HG02623 (cell line): ENCODE measurements around the gene CTSC.

Source experiments
- ATAC-seq: cut with Tn5 transposase; IDR thresholded peaks from one replicate; pipeline ENCODE4 v1.9.1; 2021; ENCODE audit warnings: moderate library complexity; ENCODE audit not compliant: unreplicated experiment

CTSC gene

DNA sequence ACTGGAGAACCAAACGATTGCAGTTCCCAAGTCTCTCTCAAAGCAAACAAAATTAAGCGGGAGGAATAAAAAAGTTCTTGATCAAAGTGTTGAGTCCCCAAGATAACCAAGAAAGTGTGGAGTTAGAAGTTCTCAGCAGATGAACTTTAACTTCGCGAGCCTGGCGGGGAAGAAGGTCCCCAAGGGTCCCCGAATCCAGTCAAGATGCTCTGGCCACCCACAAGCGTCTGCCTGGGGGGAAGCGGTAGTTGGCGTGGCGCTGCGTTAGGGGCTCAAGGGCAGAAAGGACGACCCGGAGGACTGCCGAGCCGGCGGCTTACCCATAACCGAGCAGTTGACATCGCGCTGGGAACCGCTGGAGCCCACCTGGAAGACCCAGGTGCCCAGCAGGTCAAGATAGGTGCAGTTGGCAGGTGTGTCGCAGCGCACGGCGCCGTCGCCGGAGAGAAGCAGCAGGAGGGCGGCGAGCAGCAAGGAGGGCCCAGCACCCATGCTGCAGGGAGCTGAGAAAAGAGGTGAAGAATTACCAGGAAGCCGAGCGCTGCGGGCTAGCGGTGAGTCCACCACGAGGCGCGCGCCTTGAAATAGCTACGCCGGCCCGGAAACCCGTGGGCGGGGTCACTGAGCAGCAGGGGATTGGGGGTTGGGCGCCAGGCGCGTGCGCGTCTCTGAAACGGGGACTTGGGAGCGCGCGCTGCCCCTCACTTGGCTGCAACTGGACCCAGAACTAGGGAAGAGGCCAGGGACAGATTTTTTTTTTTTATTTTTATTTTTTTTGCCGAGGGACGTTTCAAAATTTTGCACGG, at the start of gene CTSC:
Gene CTSC, minus strand, starts transcription at position 556 of the 806 bp plus-strand sequence. Its CDS starts 64 bp downstream, at position 492.
- ATAC-seq: peak; percentile 90

DNA sequence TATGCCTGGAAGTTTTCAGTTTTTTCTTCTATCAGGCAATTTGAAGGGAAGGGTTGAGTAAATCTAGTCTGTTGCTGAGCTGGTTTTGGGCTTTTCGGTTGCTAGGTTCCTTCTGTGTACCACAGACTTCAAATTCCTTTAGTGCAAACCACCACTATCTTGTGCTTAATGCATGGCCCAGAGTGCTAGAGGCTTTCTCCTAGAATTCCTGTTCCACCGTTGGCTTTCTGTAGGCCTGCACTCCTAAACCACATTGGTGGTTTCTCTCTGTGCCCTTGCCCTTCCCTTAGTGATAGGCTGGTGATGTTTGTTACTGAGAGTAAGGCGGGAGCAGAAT, 47.1 kb upstream of the CTSC start:
- no peak for ATAC-seq

DNA sequence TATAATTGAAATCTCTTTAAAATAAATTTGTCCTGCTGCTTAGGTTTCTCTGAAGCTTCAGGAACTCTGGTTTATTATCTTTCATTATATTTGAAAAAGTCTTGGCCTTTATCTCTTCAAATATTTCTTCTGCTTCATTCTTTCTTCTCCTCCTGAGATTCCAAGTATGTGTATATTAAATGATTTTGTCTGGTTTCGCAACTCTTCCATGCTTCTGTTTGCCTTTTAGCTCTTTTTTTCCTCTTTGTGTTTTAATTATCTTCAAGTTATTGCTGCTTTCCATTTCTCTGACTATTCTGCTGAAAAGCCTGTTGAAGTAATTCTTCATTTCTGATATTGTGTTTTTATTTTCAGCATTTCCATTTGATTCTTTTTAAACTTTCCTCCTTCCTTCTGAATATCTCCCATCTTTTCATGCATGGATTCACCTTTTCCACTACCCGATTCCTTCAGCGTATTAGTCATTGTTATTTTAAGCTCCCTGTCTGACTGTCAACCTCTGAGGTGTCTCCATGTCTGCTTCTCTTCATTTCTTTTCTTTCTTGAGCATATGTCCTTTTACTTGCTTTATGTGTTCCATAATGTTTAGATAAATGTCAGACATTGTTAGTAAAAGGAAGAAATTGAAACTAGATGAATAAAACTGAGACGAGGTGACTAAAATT, 46.6 kb upstream of the CTSC start:
- no peak for ATAC-seq

DNA sequence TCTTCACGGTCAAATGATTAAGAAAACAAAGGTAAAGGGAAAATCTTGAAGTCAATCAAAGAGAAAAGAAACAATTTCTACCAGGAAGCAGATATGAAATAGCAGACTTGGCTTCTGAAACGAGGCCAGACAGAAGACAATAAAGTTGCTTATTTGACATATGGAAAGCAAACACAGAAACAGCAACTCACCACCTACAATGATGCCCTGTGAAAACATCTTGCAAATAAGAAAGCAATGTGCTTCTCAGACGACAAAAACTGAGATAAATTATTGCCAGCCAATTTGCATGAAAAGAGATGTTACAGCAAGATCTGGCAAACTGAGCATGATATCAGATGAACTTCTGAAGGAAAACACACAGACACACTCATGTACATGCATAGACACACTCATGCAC, 45.9 kb upstream of the CTSC start:
- ATAC-seq: no peak

DNA sequence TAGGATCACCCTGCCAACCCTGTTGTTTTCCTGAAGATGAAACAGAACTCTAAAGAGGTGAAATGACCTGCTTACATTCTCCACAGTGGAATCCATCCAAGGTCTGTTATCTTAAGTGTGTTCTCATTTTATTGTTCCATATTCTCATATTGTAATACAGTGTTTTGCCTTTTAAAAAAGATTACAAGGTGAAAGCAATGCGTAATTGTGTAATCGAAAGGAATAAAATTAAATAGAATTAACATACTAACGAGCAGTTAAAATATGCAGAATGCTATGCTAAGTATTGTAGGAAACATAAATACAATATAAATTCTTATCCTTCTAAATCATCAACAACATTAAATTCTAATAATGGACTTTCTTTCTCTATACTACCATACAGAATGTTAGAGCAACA, 41.6 kb upstream of the CTSC start:
- ATAC-seq: no peak

DNA sequence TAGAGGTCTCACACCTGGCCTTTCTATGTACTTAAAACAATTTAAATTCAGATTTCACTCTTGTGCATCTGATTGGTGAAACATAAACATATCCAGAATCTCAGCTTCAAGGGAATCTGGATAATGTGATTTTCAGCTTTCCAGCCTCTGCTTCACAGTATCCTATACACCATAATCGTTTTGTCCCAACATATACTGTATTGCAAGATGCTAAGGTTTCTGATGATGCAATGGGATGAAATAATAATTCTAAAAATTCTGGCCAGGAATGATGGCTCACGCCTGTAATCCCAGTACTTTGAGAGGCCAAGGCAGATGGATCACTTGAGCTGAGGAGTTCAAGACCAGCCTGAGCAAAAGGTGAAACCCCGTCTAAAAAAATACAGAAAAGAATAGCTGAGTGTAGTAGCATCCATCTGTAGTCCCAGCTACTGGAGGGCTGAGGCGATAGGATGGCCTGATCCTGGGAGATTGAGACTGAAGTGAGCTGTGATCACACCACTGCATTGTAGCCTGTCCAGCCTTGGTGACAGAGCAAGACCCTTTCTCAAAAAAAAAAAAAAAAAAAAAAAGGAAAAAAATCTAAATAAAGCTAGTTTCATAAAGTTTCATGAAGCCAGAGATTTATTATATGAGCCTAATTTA, 41.0 kb upstream of the CTSC start:
- no peak for ATAC-seq

DNA sequence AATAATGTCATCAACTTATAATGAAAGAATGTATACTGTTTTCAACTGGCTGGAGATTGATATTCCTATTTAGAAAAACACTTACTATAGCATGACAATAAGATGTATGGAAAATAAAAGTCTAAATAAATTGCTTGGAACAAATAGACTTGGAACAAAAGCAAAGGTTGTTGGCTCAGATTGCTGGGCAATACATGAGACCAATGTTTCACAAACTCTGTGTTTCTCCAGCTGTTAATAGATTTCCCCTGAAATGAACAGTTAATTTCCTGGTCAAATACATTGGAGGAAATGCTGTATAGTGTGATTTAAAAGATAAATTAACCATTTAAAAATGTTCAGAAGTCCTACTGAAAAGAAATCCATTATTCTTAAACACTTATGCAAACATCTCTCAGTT, 40.1 kb upstream of the CTSC start:
- ATAC-seq: no peak

DNA sequence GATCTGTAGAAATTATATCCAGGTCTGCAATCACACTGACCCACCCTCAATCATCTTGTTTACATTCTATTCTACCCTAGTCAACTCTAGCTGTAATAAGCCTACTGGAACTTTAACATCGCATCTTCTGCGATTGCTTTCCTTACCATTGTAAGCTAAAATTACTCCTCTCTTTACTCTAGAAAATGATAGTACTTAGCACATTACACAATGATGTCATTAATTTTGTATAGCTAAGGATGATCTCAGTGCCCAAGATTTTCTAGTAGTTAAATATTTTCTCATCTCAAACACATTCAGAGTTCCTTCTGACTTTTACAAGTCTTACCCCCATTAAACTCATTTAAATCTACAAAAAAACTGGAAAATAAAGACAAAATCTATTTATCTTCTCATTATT, 39.6 kb upstream of the CTSC start:
- no peak for ATAC-seq

DNA sequence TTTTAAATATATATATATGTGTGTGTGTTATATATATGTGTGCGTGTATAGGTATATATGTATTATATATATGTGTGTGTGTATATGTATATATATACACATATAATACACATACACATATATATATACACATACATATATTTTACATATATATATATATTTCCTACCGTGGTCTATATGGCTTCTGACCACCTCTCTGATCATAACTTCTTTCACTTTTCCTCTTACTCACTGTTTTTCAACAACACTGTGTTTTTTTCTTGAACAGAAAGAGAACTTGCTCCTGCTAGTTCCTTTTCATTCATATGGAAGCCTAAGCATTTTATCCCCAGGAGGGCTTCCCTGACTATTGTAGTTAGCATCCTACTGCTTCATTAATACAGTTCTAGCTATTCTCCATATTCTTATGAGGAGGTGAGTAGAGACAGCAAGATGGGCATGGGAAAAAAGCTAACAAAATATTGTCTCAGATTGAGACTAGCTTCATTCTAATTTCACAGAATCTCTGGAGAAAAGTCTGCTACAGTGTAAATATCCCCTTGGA, 38.5 kb upstream of the CTSC start:
- ATAC-seq: no peak

DNA sequence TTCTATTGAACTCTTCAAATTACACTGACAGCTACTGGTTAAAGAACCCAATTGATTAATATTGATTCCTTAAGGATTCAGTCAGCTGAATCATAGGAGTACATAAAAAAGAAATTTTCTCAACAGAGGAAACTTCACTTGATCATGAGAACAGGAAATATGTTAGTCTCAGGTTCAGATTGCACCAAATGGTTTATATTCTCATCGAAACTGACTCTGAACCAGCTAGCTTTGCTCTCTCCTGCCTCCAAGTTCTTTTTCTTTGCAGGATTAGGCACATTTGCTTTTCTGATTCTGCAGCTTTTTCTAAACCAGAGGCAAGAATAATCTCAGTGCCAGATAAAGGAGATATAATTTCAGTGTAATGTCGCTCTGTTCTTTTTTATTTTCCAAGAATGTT, 33.2 kb upstream of the CTSC start:
- ATAC-seq: no peak

DNA sequence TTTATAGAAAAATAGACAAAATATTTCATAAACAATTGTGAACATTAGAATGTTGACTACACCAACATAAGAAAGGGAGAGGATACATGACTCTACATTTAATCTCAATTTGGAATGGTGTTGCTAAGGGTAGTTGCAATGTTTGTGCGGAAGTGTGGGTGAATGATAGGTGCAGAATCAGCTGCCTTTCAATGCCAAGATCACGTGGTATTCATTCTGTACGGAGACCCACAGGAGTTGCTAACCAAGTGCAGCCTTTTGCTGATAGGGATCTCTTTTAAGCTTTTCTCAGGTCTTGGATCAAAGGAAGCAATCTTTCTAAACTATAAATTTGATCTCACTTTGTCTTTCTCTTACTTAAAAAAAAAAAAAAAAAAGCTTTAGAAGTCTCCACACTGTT, 29.8 kb upstream of the CTSC start:
- ATAC-seq: no peak

DNA sequence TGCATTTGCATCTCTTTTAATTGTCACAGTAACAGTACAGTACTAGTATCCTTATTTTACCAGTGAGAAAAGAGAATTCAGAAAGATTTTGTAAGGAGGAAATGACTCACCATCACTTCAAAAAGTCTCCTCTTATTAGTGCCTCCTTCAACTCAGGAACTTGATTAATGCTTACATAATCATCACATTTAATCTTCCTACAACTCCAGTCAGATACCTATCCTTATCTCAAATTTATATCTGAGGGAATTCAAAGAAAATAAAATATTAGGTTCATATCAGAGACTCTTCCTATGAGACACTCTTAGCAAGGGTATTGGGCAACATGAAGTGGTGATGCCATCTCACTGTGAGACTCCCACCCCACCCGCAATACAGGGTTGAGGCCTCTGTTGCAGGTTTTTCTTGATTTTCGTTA, 26.1 kb upstream of the CTSC start:
- no peak for ATAC-seq

DNA sequence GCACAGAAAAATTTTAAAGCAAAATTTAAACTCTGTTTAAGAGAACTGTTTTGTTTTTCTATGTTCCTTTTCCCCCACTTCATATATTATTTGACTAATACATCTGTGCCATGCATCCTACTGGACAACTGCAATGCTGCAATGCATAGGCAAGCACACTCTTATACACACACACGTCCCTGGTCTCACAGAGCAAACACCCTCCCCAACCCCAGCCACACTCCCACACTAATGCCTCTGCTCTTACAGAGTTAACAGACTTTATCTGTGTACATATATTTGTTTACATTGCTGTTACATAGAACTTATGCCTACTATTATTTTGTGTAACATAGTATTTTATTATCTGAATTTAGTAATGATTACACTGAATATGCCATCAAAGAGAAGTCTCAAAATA, 25.5 kb upstream of the CTSC start:
- no peak for ATAC-seq

DNA sequence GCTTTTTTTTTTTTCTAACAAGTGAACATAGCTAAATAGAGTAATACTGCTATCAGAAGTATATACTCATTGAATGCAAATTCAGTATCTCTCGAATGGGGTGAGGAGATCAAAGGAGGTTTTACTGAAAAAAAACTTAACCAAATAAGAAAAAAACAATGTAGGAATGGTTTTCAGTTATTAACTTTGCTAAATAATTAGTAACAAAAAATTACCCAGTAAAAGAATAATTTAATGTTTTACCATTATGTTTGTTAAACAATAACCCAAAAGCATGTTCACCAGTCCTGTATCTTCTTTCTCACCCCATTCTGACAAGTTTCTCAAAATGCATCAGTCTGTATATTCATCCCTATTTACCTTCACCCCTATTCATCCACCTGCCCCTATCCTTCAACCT, 22.6 kb upstream of the CTSC start:
- ATAC-seq: no peak

DNA sequence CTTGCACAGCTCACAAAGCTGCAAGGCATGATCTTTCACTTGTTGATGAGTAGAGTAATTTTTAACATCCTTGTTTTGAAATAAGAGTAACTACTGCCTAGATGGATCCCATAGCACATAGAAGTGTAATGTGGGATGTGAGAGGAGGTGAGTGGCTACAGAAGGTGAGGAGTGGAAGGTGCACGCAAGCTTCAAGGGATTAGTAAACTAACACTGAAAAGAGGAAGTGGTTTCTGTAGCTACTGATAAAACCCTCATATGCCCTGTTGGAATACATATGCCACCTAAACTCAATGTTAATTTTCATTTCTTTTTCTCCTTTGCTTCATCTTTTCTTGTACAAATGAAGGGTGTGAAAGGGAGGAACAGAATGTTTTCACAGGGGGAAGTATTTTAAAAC, 22.0 kb upstream of the CTSC start:
- ATAC-seq: peak; percentile 69

DNA sequence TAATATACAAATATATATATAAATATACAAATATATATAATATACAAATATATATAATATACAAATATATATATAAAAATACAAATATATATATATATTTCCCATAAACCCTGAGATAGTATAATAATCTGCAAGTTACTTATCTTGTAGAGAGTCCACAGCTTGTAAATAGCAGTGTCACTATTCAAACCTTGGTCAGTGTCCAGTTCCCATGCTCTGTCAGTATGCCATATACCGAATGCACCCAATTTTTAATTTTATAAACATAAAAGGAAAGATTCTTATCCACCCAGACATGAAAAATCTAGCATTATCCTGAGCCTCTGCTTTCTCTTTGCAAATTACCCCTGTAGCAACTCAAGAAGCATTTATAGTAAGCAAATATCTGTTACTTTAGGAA, 21.6 kb upstream of the CTSC start:
- no peak for ATAC-seq

DNA sequence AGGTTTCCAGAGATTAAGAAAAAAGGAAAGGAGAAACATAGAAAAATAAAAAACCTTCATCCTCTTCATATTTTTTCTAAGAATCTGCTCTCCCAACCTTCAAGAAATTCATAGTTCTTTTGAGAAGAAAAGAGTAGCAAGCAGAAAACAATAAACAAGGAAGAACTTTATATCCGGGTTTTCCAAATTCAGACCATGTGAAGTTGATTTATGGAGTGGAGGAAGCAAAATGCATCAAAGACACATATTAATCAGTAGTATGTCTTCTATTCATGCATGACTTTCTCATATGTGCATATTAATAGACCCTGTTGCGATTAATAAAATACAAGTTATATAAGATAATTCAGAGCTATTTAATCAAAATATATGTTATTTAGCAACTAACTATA, 20.5 kb upstream of the CTSC start:
- no peak for ATAC-seq

DNA sequence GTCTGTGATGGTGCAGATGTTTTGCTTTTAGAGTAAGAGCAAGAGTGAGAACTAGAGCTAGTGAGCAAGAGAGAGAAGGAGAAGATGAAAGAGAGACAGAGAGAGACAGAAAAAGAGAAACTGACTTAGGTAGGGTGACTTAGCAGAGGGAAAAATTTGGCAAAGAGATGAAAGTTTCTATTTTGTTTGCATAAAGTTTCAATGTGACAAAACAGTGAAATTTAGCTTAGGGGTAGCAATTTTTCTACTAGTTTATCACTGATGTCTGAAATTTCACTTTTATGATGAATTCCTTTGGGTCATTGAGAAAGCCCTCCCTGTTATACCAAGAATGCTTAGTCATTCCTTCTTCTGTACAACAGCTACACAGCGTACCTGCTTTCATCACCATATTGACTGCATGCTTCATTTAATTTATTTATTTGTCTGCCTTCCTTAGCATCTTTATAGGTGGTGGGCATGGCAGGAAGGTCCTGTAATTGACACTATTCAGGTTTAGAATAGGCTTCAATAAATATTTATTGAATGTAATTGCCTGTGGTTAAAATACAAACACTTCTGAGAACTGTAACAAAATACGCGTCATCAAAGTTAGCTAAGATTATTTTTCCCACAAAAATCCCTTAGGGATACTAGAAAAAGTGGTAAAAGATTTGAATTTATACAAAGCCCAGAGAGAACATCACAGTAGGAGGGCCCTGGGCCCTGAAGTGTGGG, 19.9 kb upstream of the CTSC start:
- ATAC-seq: peak; percentile 57

DNA sequence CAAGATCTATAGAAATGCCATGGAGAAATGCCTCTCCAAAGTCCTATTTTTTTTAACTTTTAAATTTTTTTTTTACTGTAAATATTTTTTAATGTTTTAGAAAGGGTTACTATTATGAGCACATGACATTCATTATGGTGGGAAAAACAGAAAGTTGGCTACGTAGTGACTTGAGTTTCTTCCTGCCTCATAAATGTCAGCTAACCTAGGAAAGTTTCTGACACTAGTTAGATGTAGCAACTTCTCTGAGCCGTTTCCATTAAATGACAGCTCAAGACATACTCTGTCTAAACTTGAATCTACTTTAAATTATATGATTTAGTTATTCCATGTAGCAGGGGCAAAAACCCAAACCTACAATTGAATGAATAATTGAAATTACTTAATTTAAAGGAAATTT, 18.4 kb upstream of the CTSC start:
- no peak for ATAC-seq

DNA sequence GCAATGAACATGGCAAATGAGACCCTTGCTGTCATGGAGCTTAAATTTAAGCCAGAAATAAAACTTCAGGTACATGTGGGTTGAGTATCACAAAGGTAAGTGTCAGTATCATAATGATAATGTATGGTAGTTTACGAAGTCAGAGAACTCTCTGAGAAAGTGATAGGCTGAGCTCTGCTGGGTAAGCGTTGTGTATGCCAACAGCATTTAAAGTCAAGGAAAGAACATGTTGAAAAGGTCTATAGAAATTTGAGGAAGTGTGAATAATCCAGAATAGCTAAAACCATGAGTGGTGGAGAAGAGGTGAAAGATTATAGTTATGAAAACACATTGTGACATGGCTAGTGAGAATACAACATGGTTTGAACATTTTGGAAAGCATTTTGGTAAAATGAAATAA, 17.4 kb upstream of the CTSC start:
- ATAC-seq: no peak

DNA sequence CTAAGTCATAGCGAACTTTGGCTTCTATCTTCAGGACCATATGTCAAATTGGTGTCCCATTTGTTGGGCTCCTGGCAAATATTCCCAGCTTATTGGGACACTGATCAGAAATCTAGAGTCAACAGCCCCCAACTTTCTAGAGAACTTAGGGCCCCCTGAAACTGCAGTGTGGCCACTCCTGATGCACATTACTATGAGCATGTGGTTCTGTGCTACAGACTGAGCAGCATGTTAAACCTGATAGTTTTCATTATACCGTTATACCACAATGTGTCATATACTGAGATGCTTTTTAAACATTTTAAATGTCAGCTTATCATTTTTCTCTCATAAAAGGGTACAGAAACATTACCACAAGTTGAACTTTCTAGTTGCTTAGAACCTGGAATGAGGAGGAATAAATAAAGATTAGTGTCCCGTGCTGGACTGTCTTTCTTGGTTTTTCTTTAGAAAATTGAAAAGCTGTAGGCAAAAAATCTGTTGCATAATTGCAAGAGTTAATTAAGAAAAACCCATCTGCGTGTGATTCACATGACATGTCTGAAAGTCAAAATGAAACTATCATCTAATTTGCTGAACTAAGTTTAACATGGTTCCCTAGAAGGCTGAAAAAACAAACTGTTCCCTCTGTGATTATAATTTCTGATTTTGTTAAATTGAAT, 16.4 kb upstream of the CTSC start:
- peak; percentile 32 for ATAC-seq
